Activated T-cell treated with anti-CD3 and anti-CD28 coated beads for 1 hour (primary cell): ENCODE data around the gene TRAF7.
A peak's percentile ranks its signal among the peaks of the same experiment; 100 is the strongest.
"Not testable (repeated sequence)": the region's sequence is repeated elsewhere in the genome, so short reads cannot be mapped to it uniquely, and the experiment has no call there.

Source experiments
- DNase-seq: peaks from one replicate; pipeline ENCODE4 v3.0.0-alpha.2; 2020; ENCODE audit warnings: low read depth

The TRAF7 gene

DNA sequence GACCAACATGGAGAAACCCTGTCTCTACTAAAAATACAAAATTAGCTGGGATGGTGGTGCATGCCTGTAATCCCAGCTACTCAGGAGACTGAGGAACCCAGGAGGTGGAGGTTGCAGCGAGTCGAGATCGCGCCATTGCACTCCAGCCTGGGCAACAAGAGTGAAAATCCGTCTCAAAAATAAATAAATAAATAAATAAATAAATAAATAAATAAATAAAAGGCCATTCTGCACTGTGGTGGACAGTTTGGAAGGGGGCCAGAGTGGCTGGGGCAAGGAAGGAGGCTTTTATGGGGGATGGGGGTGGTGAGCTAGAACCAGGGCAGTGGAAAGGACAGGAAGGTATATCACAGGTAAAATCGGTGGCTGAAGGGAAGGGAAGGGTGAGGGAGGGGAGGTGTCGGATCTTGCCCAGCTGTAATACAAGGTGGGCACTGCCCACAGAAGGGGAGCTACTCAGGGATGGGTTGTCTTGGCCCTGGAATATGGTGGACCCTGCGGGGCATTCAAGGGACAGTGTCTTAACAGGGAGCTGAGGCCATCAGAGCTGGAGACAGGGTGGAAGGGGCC, 47.6 kb downstream of the TRAF7 start:
- DNase-seq: not testable (repeated sequence)

DNA sequence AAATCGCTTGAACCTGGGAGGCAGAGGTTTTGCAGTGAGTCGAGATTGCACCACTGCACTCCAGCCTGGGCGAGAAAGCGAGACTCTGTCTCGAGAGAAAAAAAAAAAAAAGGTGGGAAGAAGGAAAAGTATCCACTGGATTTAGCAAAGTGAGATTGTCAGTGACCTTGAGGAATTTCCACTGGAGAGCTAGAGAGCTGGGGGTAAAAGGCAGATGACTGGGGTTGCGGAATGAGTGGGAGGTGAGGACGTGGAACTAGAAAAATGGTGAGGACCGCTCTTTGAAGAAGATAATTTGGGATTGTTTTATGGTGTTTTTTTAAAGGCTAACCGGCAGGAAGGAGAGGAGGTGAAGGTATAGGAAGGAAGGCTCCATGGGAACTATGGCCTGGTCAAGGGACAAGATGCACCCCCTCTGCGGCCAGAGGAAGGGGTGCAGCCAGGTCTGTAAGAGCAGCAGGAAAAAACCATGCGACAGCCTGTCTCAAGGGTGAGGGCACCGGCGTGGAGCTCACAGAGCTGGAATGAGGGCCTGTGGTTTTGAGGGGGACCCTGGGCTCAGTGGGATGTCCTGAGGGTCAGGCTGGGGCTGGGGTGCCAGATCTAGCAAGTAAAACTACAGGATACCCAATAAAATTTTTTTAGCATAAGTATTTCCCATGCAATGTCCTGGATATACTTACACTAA, 49.0 kb downstream of the TRAF7 start:
- no peak for DNase-seq

DNA sequence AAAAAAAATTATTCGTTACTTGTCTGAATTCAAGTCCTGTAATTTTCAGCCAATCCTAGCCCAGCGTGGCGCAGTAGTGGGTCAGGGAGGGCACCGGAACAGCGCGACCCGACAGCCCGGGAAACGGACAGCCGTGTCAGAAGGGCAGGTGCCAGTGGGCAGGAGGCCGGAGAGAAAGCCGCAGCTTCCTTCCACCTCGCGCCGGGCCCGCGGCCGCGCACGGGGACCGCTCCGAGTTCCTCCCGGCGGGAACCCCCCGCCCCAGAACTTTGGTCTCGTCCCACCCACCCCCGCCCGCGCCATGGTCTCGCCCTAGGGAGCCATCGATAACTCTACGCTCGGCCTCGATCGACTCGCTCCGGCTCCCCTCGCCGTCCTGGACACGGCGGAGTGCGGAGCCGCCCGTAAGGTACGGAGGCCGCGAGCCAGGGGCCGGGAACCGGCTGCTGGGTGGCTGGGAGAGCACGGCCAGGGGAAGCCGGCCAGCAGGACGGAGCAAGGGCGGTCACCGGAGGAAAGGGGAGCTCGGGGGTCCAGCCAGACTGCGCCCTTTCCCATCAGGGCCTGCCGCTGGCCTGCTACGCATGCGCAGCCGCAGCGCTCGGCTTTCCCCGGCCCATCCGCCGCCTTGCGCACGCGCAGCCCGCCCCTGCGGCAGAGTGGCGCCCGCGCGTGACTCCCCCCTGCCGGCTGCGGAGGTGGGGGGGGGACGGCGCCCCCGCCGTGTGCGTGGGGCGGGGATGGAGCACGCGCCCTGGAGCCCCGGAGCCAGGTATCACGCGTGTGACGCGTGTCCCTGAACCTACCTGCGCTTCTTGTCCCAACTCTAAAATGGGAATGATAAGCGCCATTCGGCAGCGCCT, 49.8 kb downstream of the TRAF7 start, which contains the start of gene MLST8:
MLST8 (plus strand) TSS at position 351 of the 863 bp plus-strand sequence. CDS start 632 bp downstream, outside the sequence.
- peak; percentile 87 for DNase-seq

DNA sequence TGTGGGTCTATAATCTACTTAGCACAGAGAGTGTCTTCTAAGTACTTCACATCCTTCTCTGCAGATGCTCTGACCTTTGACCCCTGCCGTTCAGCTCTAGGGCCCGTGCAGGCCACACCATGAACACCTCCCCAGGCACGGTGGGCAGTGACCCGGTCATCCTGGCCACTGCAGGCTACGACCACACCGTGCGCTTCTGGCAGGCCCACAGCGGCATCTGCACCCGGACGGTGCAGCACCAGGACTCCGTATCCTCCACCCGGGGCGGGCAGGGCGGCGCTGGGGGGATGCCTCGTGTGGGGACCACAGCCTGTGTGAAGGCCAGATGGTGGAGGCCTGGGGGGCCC, 50.4 kb downstream of the TRAF7 start:
- no peak for DNase-seq

DNA sequence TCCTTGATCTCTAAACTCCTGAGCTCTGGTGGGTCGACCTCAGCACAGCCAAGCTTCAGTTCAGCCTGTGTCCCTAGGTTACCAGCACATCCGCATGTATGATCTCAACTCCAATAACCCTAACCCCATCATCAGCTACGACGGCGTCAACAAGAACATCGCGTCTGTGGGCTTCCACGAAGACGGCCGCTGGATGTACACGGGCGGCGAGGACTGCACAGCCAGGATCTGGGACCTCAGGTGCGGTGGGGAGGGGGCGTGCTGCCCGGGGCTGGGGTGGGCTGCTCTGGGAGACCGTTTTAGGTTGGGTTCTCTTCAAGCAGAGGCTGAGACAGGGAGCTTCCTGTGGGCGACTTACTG, 50.8 kb downstream of the TRAF7 start:
- DNase-seq: no peak

DNA sequence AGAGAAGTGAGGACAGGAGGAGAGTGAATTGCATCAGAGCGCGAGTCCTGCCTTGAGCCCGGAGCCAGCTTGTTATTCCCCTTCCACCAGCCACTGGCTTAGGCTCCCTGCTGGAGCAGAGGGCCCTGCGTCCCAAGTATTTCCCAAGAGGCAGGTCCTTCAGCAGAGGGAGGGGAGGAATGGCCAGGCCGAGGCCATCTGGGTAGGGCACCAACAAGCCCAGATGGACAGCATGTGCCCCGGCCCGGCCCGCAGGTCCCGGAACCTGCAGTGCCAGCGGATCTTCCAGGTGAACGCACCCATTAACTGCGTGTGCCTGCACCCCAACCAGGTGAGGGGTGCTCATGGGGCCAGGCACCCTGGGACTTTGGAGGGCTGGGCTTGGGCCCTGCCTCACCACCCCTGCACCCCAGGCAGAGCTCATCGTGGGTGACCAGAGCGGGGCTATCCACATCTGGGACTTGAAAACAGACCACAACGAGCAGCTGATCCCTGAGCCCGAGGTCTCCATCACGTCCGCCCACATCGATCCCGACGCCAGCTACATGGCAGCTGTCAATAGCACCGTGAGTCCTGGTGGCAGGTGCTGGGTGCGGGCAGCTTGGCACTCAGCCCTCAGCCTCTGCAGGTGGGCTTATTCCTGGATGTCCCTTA, 51.3 kb downstream of the TRAF7 start:
- DNase-seq: no peak

DNA sequence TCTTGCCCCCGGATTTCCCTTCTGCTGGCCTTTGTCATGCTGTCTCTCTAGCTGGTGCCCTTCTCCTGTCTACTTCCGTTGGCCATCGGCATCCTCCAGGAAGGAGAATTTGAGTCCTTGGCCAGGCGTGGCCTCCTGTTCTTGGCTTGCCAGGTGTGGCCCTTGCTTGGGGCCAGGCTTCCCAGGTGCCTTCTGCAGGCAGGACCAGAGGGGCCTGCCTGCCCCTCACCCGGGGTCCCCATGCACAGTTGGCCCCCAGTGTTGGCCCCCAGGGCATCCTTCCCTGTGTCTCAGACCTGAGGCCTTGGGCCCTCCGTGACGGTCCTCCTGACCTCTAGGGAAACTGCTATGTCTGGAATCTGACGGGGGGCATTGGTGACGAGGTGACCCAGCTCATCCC, 52.3 kb downstream of the TRAF7 start:
- no peak for DNase-seq

DNA sequence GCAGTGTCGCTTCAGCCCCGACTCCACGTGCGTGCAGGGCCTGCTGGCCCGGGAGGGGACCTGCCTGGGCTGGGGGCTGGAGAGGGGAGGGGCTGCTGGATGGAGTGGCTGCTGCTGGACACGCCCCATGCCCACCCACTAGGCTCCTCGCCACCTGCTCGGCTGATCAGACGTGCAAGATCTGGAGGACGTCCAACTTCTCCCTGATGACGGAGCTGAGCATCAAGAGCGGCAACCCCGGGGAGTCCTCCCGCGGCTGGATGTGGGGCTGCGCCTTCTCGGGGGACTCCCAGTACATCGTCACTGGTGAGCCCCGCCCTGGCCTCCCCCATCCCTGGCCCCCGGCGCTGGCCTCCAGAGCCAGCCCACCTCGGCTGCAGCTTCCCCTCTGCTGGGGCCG, 52.7 kb downstream of the TRAF7 start:
- no peak for DNase-seq

DNA sequence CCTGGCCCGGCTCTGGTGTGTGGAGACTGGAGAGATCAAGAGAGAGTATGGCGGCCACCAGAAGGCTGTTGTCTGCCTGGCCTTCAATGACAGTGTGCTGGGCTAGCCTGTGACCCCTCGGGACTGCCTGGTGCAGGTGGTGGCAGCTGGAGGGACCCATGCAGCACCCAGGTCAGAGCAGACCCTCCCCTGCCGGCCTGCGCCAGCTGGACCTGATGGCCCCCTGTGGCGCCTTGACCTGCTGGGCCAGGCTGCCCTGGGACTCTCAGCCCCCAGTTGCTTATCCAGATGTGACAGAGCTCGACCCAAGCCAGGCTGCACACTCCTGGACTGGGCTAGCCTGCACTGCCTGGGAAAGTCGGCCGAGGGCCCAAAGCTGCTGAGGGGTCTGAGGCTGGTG, 53.2 kb downstream of the TRAF7 start:
- no peak for DNase-seq

DNA sequence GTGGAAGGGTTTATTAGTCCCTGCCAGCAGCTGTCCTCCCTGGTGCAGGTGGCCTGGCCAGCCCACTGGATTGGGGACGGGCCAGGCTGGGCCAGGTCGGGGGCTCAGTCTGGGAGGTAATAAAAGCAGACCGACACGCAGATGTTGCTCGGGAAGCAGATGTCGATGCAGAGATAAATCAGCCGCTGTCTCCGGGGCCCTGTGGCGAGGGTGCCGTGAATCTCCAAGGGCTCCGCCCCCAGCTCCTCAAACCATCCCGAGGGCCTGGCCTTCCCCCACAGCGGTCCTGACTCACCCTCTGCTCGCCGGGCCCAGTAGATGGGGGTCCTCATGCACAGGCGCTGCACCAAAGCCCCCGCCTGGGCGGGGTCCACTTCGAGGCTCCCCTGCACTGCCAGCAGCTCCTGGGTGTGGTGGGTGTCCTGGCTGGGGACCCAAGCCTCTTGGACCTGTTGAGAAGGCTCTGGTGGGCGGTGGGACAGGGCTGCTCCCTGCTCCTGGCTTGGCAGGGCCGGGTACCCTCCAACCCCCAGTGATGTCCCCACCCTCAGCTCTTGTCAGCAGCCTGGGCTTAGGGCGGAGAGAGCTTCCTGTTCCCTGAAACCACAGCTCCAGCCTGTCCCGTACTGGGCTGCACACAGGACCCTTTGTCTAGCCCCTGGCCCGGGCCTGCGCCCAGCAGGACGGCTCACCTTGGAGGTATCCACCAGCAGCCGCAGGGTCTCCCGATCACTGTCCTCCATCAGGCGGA, 53.9 kb downstream of the TRAF7 start:
- no peak for DNase-seq

DNA sequence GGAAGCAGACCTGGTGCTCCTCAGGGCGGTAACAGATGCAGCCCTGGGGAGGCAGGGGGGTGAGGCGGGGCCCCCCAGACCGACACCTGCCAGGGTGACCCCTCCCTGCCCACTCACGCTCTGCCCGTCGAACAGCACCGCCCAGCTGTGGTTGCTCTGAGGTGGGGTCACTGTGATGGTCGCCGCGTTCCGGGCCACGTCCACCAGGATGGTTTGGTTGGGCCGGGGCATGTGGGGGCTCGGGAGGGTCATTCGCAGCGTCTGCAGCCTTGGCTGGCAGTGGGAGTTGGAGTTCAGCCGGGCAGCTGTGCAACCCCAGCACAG, 54.4 kb downstream of the TRAF7 start:
- DNase-seq: no peak

DNA sequence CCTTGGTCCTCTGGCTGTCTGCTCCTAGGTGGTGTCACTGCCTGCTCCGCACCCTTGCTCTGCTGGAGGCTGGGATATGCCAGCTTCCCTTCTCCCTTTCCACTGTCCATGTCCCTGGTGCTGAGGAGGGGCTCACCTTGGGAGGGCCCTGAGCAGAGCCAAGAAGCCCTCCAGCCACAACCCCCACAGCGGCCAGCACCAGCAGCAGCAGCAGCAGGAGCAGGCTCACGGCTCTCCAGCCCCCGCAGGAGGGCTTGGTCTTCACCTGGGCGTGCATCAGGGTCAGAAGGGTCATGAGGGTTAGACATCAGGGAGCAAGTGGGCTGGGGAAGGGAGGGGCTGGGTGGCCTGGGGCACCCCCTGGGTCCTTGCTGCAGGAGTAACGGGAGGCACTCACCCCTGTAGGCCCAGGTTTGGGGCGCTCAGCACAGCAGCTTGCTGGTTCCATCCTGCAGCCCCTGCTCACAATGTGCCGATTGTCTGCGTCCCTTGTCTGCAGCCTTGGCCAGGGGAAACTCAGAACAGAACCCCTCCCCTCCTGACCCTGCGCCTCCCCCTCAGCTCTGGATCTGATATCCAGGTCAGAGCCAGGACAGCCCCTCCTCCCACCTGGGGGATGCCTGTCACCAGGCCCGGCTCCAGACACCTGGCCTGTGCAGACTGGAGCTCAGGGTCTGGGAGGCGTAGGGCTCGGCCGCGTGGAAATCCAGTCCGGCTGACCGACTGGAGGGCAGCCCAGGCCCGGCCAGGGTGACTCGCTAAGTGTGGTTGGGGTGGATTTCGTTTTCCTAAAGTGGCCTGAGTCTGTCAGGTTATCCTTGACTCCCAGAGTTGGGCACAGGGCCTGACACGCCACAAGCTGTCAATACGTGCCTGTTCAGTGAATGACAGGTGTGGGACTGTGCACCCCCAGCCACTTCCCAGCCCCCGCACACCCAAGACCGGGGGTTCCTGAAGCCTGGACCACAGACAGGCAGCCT, 55.1 kb downstream of the TRAF7 start, which contains the start of gene BRICD5:
BRICD5 (minus strand) TSS at position 478 of the 980 bp plus-strand sequence; CDS start at position 448, 30 bp downstream.
- no peak for DNase-seq

DNA sequence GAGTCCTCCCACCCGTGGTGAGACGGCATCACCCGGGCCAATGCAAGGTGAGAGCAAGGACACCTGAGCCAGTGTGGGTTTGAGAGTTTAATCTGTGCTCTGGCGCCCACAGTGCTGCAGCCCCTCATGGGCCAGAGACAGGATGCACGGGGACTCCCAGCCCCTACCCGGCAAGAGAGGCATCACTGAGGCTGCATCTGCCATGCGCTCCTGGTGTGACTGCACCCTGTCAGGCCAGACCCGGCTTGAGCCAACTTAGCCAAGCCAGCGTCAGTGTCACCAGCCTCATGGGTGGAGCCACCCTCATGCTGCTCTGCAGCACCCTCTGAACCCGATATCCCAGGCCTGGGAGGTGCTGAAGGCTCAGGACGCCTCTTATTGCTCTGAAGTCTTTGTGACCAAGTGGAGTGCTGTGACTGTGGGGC, 56.4 kb downstream of the TRAF7 start:
- no peak for DNase-seq

DNA sequence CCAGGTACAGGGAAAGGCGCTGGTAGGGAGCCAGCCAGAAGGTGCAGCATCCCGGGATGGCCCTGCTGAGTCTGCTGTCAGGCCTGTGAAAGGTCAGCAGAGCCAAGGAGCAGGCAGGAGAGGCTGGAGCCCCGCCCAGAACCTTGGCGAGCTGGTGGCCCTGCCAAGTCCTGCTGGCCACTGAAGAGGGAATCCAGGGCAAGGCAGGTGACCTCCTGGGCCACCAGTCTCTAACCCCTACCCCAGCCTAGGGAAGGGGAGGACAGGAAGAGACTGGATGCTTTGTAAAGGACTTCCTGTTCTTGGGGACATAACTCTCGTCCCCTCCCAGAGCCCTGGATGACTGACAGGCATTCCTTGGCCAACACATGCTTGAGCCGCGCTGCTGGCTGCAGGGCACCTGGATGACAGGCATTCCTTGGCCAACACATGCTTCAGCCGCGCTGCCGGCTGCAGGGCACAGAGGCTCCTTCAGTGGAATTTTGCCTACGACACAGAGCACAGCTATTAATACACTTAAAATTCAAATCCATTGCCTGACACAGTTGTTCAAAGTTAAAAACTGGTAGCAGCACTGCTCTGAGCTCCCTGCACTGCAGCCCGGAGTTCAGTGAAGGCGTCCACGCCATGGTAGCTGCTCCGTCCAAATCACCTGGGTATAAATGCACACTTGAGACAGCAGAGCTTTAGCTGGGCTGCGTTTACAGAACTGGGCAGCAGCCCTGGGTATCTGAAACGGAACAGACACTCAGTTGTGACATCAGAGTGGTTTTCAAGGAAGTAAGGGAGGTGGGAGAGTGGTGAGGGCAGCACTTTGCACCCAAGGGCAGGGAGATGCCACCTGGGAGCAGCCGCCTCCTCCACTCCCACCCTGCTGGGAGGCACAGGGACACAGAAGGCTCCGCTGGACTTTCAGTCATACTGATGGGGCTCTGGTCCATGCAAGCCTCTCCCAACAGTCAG, 57.1 kb downstream of the TRAF7 start:
- DNase-seq: no peak

DNA sequence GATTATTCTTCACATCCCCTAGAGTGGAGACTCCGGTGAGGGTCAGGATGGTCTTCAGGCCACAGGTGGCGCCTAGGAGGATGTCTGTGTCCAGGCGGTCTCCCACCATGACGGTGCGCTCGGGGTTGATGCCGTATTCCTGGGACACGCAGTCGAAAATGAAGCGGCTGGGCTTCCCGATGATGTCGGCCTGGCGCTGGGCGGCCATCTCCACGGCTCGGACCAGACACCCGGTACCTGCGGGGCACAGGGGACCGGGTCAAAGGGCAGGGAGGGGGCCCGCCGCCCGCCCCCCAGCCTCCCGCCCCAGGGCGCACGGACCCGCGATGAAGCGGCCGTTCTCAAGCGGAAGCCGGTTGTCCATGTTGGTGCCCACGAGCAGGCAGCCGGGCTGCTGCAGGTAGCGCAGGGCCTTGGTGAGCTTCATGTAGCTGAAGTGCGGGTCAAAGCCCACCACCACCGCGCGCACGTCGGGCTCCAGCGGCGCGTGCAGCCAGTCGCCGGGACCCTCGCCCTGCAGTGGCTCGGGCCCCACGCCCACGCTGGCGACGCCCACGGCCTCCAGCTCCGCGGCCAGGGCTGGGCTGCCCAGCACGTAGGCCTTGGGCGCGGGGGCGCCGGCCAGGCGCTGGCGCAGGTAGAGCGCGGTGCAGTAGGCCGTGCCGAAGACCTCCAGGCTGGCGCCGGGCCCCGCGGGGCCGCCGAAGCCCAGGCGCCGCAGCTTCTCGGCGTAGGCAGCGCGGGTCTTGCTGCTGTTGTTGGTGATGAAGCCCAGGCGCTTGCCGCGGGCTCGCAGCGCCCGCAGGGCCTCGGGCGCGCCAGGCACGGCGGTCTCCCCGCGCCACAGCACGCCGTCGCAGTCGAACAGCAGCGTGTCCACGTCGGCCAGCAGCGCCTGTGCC, 58.5 kb downstream of the TRAF7 start:
- DNase-seq: no peak

DNA sequence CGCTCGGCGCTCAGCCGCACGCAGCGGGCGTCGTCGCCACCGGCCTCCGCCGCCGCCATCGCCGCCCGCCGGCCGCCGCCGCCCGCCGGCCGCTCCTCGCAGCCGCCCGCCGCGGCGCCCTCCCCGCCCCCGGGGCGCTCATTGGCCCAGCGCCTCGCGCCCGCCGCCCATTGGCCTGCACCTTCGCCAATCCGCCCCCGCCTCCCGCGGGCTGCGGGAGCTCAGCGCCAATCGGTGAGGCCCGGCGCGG, 59.1 kb downstream of the TRAF7 start, which contains the start of gene PGP:
PGP (minus strand) TSS at position 122 of the 250 bp plus-strand sequence; CDS start at position 59, 63 bp downstream.
- no peak for DNase-seq

DNA sequence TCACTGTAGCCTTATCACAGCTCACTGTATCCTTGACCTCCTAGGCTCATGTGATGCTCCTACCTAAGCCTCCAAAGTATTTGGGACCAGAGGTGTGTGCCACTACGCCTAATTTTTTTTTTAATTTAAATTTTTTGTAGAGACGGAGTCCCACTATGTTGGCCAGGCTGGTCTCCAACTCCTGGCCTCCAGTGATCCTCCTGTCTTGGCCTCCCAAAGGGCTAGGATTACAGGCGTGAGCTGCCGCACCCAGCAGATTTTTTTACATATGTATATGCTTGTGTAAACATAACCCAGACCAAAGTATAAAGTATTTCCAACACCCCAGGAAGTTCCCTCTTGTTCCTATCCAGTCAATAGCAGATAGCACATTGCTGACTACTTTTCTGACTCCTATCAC, 60.7 kb downstream of the TRAF7 start:
- no peak for DNase-seq

DNA sequence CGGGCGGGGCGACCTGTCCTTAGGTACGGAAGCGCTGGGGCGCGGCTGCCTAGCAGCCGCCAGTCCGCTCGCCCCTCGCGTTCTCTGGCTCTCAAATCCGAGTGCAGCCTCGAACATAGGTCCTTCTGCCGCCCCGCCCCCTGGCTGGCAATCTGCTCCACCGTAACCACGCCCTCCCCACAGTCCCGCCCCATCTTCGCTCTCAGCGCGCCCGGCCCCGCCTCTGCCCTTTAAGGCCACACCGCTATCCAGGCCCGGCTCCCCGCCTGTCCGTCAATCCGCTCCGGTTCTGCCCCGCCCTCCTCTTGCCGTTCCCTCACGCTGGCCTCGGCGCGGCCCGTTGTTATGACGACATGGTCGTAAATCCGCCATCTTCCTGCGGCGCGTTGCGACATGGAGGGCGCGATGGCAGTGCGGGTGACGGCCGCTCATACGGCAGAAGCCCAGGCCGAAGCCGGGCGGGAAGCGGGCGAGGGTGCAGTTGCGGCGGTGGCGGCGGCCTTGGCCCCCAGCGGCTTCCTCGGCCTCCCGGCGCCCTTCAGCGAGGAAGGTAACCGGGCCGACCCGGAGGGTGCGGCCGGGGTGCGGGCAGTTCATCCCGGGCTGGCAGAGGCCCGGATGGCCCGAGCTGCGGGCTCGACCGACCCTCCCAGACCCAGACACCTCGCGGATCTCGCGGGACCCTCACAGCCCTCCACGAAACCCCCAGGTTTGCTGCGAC, 67.8 kb downstream of the TRAF7 start, which contains the start of gene E4F1:
E4F1 (plus strand) TSS at position 371 of the 721 bp plus-strand sequence; CDS start at position 394, 23 bp downstream.
- DNase-seq: peak; percentile 97
